GM18907 (cell line): ENCODE data around the gene VRK1.

Experiments
- ATAC-seq: cut with Tn5 transposase; IDR thresholded peaks from one replicate; pipeline ENCODE4 v1.9.1; 2021; ENCODE audit warnings: mild to moderate bottlenecking, moderate library complexity; ENCODE audit not compliant: unreplicated experiment

Gene VRK1

GRCh38 chr14:96790186-96790585, 7.0 kb upstream of the VRK1 start:
- ATAC-seq, result no peak

GRCh38 chr14:96790706-96791105, 6.5 kb upstream of the VRK1 start:
- ATAC-seq, result no peak

- ATAC-seq, result no peak
Measured at GRCh38 chr14:96792003-96792402, 5.2 kb upstream of the VRK1 start.

- no peak for ATAC-seq
Measured at GRCh38 chr14:96792591-96792990, 4.6 kb upstream of the VRK1 start.

- no peak for ATAC-seq
Measured at GRCh38 chr14:96793547-96793946, 3.6 kb upstream of the VRK1 start.

GRCh38 chr14:96795109-96795828, 1.9 kb upstream of the VRK1 start:
- no peak for ATAC-seq

GRCh38 chr14:96797582-96798349, 584 bp downstream of the VRK1 start:
- ATAC-seq, result peak; percentile 48

GRCh38 chr14:96798956-96799355, 1.8 kb downstream of the VRK1 start:
- ATAC-seq, result no peak

GRCh38 chr14:96799489-96800054, 2.4 kb downstream of the VRK1 start:
- no peak for ATAC-seq

- no peak for ATAC-seq
Measured at GRCh38 chr14:96801931-96802330, 4.7 kb downstream of the VRK1 start.

GRCh38 chr14:96802963-96803362, 5.8 kb downstream of the VRK1 start:
- no peak for ATAC-seq

- no peak for ATAC-seq
Measured at GRCh38 chr14:96803958-96804357, 6.8 kb downstream of the VRK1 start.

- ATAC-seq, result no peak
Measured at GRCh38 chr14:96804895-96805294, 7.7 kb downstream of the VRK1 start.

GRCh38 chr14:96805956-96806355, 8.8 kb downstream of the VRK1 start:
- no peak for ATAC-seq

GRCh38 chr14:96806836-96807235, 9.7 kb downstream of the VRK1 start:
- no peak for ATAC-seq

GRCh38 chr14:96808619-96809406, 11.6 kb downstream of the VRK1 start:
- ATAC-seq, result no peak

GRCh38 chr14:96811265-96811664, 14.1 kb downstream of the VRK1 start:
- no peak for ATAC-seq

- ATAC-seq, result peak; percentile 90
Measured at GRCh38 chr14:96811985-96812667, 14.9 kb downstream of the VRK1 start.

- no peak for ATAC-seq
Measured at GRCh38 chr14:96816281-96816680, 19.1 kb downstream of the VRK1 start.

- no peak for ATAC-seq
Measured at GRCh38 chr14:96817750-96818666, 20.8 kb downstream of the VRK1 start.
